OCI-LY1 (cell line): ENCODE results near the gene TNS4.

Source experiments
- H2AFZ ChIP-seq: fragments of 200-600 bp; sonication (generic), shearing (Covaris generic); 2 replicates; pipeline ENCODE4 v1.6.0; 2014; ENCODE audit warnings: antibody characterized with exemption, mild to moderate bottlenecking, low read length
- H3F3A ChIP-seq: fragments of 200-600 bp; sonication (generic), shearing (Covaris generic); 2 replicates; pipeline ENCODE4 v1.6.0; 2014; ENCODE audit warnings: mild to moderate bottlenecking, antibody characterized with exemption, low read length, moderate library complexity; ENCODE audit not compliant: insufficient read depth
- H3K27ac ChIP-seq: fragments of 200-600 bp; sonication (generic); 2 replicates; pipeline ENCODE4 v1.5.1; 2014; ENCODE audit warnings: low read length, mixed run types, mild to moderate bottlenecking, low read depth; ENCODE audit not compliant: poor library complexity, severe bottlenecking
- H3K27me3 ChIP-seq: fragments of 200-600 bp; sonication (generic); 2 replicates; pipeline ENCODE4 v1.6.0; 2014; ENCODE audit warnings: antibody characterized with exemption, mild to moderate bottlenecking, low read length, moderate library complexity; ENCODE audit not compliant: insufficient read depth
- H3K36me3 ChIP-seq: fragments of 200-600 bp; sonication (generic); 2 replicates; pipeline ENCODE4 v1.6.1; 2014; ENCODE audit warnings: mild to moderate bottlenecking, antibody characterized with exemption, low read length, moderate library complexity, mixed read lengths; ENCODE audit not compliant: insufficient read depth
- H3K4me1 ChIP-seq: fragments of 200-600 bp; sonication (generic); 2 replicates; pipeline ENCODE4 v1.5.1; 2014; ENCODE audit warnings: mild to moderate bottlenecking, low read length, moderate library complexity; ENCODE audit not compliant: insufficient read depth, severe bottlenecking
- H3K4me2 ChIP-seq: fragments of 200-600 bp; sonication (generic), shearing (Covaris generic); 2 replicates; pipeline ENCODE4 v1.6.1; 2014; ENCODE audit warnings: low read length
- H3K4me3 ChIP-seq: fragments of 200-600 bp; sonication (generic); 2 replicates; pipeline ENCODE4 v1.5.1; 2014; ENCODE audit warnings: low read length, low read depth, mild to moderate bottlenecking, mixed read lengths; ENCODE audit not compliant: poor library complexity, severe bottlenecking
- H3K79me2 ChIP-seq: fragments of 200-600 bp; shearing (Covaris generic); 2 replicates; pipeline ENCODE4 v1.6.1; 2016; ENCODE audit warnings: mixed run types, low read length, mixed read lengths; ENCODE audit not compliant: insufficient read depth
- H3K9ac ChIP-seq: fragments of 200-600 bp; sonication (generic), shearing (Covaris generic); 2 replicates; pipeline ENCODE4 v1.6.1; 2014; ENCODE audit warnings: mild to moderate bottlenecking, low read length, mixed read lengths
- H3K9me2 ChIP-seq: fragments of 200-600 bp; sonication (generic), shearing (Covaris generic); 2 replicates; pipeline ENCODE4 v1.6.1; 2014; ENCODE audit warnings: low read depth, mild to moderate bottlenecking, low read length, mixed read lengths
- H3K9me3 ChIP-seq: fragments of 200-600 bp; shearing (Covaris generic); 2 replicates; pipeline ENCODE4 v1.6.1; 2014; ENCODE audit warnings: low read length, mixed read lengths
- H4K20me1 ChIP-seq: fragments of 200-600 bp; sonication (generic), shearing (Covaris generic); 2 replicates; pipeline ENCODE4 v1.6.0; 2016; ENCODE audit warnings: mild to moderate bottlenecking, low read length; ENCODE audit not compliant: insufficient read depth
- EZH2 ChIP-seq: fragments of 200-600 bp; sonication (generic), shearing (Covaris generic); IDR thresholded peaks from 2 replicates; pipeline ENCODE4 v1.8.0; 2017; ENCODE audit warnings: borderline replicate concordance, mixed run types, mild to moderate bottlenecking, antibody characterized with exemption, low read length, moderate library complexity, mixed read lengths
- TF ChIP-seq, protein P1 (sequence below): fragments of 200-600 bp; sonication (generic), shearing (Covaris generic); IDR thresholded peaks from 2 replicates; pipeline ENCODE4 v1.5.1; 2017; ENCODE audit warnings: mild to moderate bottlenecking, antibody characterized with exemption, low read length, moderate library complexity, mixed read lengths

TNS4 gene

DNA sequence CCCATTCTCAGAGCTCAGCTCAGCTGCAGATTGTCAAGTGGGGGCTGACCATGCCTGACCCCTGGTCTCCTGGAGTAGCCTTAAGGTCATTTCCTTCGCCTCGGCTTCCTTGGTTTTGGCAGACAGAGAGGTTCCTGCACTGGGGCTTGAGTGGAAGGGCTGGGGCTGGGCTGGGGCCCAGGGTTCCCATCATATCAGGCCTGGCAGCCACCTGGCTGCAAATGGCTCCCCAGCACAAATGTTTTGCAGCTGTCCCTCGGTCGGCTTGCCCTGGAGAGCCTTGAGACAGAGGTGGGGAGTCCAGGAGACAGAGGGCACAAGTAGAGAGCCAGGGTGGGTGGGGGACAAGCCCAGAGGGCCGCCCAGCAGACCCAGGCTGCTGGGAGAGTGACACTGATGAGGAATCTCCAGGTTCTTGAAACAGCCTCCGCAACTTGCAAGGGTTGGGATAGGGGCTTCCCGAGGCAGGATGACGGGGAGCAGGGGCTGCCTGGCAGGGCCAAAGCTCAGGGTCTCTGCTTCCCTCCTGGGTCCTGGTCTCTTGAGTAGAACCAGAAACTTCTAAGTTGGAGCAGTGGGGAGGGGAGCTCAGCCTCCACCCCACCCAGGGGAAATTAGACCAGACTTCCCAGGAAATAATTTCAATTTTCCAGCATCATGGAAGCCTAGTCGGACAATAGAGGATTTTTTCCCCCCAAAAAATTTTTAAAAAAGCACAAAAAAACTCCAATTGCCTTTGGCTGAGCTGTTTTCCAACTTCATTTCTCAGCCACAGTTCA, 38.9 kb downstream of the TNS4 start:
- TF ChIP-seq EZH2, result no peak
- TF ChIP-seq, protein P1, sequence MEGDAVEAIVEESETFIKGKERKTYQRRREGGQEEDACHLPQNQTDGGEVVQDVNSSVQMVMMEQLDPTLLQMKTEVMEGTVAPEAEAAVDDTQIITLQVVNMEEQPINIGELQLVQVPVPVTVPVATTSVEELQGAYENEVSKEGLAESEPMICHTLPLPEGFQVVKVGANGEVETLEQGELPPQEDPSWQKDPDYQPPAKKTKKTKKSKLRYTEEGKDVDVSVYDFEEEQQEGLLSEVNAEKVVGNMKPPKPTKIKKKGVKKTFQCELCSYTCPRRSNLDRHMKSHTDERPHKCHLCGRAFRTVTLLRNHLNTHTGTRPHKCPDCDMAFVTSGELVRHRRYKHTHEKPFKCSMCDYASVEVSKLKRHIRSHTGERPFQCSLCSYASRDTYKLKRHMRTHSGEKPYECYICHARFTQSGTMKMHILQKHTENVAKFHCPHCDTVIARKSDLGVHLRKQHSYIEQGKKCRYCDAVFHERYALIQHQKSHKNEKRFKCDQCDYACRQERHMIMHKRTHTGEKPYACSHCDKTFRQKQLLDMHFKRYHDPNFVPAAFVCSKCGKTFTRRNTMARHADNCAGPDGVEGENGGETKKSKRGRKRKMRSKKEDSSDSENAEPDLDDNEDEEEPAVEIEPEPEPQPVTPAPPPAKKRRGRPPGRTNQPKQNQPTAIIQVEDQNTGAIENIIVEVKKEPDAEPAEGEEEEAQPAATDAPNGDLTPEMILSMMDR, result no peak
- Histone ChIP-seq H3K27ac (no peak overlapping the region), H3K4me2 (no peak overlapping the region), H3K9me3 (no peaks in the 10 kb centered on the region), H2AFZ (no peak overlapping the region), H3F3A (no peaks in the 10 kb centered on the region), H4K20me1 (no peaks in the 10 kb centered on the region), H3K27me3 (no peaks in the 10 kb centered on the region), H3K9ac (no peak overlapping the region), H3K79me2 (no peaks in the 10 kb centered on the region), H3K9me2 (no peaks in the 10 kb centered on the region), H3K4me3 (no peak overlapping the region), H3K4me1 (no peaks in the 10 kb centered on the region), H3K36me3 (no peaks in the 10 kb centered on the region)

DNA sequence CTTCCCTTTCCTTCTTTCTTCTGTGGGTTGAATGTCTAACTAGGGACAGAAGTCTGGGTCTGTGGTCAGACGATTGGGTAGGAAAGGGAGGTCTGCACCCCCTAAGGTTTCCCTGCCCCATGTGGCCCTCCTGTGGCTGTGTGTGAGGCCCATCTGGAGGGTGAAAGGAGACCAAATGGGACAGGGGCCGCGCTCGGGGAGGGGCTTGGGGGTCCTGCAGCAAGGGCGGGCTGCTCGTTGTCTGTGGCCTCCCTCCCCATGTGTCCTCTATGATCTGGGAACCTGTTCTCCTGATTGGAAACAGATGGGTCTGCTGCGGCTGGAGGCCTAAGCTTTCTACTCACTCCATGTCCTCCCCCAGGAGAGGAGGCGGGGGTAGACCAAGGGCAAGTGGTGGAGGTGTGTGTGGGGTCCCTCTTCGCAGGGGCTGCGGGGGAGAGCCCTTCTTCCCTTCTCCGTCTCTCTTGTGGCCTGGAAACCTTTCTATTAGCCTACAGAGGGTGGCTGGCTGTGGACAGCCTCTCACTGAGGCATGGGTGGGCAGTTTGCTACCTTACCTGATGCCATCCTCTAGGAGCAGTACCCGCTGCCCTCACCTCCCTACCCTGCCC, 39.6 kb downstream of the TNS4 start:
- Histone ChIP-seq H3K36me3 (no peaks in the 10 kb centered on the region), H3F3A (no peaks in the 10 kb centered on the region), H3K4me2 (no peak overlapping the region), H3K27ac (no peak overlapping the region), H2AFZ (no peak overlapping the region), H3K9ac (no peak overlapping the region), H4K20me1 (no peaks in the 10 kb centered on the region), H3K9me3 (no peaks in the 10 kb centered on the region), H3K79me2 (no peaks in the 10 kb centered on the region), H3K27me3 (no peaks in the 10 kb centered on the region), H3K9me2 (no peaks in the 10 kb centered on the region), H3K4me1 (no peaks in the 10 kb centered on the region), H3K4me3 (no peak overlapping the region)
- TF ChIP-seq, protein P1, result no peak
- TF ChIP-seq EZH2, result no peak

DNA sequence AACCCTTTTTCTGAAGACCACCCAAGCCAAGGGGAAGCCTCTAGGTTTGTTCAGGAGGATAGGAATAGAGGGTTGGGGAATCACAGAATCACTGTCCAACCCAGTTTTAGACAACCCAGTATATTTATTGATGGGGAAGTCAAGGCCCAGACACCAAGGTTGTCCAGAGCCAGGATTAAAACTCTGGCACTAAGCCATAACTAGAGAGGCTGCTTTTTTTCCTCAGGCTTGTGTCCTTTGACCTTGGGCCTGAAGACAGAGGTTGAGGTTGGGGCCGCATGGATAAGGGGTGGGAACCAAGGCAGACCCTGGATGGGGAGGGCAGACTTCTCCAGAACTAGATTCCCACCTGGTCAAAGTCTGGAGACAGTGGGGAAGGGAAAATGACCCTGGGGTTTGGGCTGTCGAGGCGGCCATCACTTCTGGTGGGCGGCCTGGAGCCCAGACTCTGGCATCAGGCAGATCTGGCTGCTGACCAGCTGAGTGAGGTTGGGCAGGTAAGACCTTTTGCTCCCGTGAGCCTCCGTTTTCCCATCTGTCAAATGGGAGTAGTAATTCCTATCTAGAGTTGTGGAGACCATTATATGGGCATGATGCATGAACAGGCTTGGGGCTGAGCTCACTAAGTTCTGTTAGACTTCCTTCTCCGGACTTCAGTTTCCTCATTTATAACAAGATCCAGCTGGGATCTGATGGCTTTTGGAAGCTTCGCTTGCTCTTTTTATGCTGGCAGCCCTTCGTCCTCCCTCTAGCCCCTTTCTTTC, 40.3 kb downstream of the TNS4 start:
- Histone ChIP-seq H3K9ac (no peak overlapping the region), H3K79me2 (no peaks in the 10 kb centered on the region), H3K9me3 (no peaks in the 10 kb centered on the region), H2AFZ (no peak overlapping the region), H3K36me3 (no peaks in the 10 kb centered on the region), H3F3A (no peaks in the 10 kb centered on the region), H3K27ac (no peak overlapping the region), H3K4me1 (no peaks in the 10 kb centered on the region), H4K20me1 (no peaks in the 10 kb centered on the region), H3K4me2 (no peak overlapping the region), H3K9me2 (no peaks in the 10 kb centered on the region), H3K4me3 (no peak overlapping the region), H3K27me3 (no peaks in the 10 kb centered on the region)
- no peak for TF ChIP-seq EZH2
- TF ChIP-seq, protein P1, result no peak
